GM18507 (cell line): ENCODE measurements around the gene TCEANC.

ENCODE experiments used
- DNase-seq: peaks from one replicate; pipeline ENCODE4 v3.0.0; 2011; ENCODE audit warnings: low read depth; ENCODE audit not compliant: insufficient read length; ENCODE audit errors: extremely low spot score
- FAIRE-seq: peaks from 2 replicates; lab custom pipeline; 2011; peaks lifted over from hg19 to GRCh38; lab: Jason Lieb, UNC

The TCEANC gene

DNA sequence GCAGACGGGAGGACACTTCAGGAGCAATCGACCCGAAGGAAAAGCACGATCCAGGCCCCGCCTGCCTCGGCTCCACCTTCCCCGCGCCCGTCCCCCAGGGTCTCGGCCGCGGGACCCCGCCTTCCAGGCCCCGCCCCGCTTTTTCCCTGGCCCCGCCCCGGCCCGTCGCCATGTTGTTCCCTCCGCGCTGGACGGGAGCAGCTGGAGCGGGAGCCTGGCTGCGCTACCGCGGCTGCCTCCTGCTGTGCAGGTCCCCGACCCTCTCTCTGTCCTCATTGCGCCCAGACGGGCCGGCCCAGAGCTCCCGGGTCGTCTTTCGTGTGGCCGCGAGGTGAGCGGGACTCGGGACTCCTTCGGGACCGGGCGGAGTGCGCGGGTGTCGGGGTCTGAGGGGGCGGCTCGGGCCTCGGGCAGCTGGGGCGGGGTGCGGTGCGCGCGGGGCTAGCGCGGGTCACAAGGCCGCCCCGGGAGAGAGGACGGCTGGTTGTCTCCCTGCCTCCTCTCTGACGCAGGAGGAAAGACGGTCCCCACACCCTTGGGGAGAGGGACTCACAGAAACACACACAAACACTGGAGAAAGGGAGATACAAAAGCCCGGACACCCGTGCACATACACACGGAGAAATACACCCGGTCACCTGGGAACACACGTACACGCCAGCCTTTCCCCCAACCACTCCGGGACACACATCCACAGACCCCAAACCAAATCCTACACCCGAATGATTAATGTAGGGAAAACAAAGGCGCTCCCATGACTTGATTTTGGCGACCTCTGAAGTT, 36.2 kb downstream of the TCEANC start, which contains the start of gene RAB9A:
Gene RAB9A (plus strand): TSS at position 171 of the 783 bp plus-strand sequence. CDS start 19,619 bp downstream, outside the sequence.
- DNase-seq: peak; percentile 39
- peak; percentile 82 for FAIRE-seq

DNA sequence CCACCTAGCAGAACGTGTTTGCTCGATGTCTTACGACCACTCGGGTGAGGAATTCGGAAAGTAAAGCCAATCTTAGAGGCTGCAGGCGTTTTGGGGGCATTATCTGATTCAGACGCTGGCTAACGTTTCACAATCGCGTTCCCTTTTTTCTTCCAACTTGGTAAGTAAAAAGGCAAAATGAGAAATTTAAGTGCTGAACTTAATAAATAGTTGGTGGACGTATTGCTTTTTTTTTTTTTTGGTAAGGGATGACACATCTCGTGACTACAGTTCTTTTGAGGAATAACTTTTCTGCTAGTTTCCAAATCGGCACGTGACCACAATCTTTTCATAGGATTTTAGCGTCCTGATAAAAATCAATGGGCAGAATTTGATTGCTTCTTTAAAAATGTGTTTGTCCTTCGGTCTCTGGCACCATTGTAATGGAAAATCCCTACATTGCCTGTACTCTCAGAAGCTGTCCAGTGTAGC, 36.8 kb downstream of the TCEANC start:
- DNase-seq (no peak), FAIRE-seq (peak; percentile 26)

DNA sequence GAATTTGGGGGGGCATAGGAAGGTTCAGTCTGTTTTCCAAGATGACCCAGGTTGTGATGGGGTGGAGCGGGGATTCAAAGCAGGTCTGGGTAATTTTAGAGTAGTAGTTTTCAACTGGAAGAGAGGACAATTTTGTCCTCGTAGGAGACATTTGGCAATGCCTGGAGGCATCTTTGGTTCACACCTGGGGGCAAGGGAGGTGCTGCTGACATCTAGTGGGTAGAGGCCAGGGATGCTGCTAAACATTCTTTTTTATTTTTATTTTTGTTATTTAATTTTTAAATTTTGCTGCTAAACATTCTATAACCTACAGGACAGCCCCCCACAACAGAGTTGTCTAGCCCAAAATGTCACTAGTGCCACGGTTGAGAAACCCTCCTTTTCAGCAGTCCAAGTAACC, 37.9 kb downstream of the TCEANC start:
- FAIRE-seq (no peak), DNase-seq (no peak)

DNA sequence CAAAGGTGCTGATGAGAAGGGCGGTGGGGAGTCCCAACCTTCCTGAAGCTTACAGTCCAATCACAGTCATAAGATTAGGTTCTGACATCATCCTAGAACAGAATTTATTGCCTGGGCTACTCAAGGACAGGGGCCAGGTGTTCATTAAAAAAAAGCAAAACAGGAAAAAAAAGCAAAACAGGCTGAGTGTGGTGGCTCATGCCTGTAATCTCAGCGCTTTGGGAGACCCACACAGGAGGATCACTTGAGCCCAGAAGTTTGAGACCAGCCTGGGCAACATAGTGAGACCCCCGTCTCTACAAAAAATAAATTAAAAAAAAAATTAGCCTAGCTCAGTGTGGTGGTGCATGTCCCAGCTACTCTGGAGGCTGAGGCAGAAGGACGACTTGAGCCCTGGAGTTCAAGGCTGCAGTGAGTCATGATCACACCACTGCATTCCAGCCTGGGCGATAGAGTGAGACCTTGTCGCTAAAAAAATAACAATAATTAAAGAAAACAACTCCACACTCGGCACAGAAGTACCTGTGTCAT, 39.0 kb downstream of the TCEANC start:
- no peak for DNase-seq
- peak; percentile 59 for FAIRE-seq

DNA sequence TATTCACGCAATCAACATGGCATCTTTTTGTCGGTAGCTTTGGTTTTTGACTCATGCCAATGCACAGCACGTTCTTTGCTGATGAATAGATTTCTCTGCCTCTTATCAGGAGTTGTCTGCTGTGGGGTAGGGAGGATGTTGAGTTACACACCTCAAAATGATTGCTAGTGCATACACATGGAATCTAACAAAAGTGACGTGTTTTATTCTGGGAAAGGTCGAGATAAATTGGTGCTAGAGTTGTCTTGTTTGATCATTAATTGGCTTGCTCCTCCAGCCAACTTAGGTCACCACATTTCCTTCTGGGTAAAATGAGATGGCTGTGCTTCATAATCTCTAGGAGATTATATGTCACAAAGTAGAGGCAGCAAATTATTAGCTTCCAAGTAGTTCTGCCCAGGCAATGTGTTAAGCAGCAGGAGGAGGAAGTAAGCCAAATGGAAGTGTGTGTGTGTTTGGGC, 39.9 kb downstream of the TCEANC start:
- FAIRE-seq: peak; percentile 54
- no peak for DNase-seq

DNA sequence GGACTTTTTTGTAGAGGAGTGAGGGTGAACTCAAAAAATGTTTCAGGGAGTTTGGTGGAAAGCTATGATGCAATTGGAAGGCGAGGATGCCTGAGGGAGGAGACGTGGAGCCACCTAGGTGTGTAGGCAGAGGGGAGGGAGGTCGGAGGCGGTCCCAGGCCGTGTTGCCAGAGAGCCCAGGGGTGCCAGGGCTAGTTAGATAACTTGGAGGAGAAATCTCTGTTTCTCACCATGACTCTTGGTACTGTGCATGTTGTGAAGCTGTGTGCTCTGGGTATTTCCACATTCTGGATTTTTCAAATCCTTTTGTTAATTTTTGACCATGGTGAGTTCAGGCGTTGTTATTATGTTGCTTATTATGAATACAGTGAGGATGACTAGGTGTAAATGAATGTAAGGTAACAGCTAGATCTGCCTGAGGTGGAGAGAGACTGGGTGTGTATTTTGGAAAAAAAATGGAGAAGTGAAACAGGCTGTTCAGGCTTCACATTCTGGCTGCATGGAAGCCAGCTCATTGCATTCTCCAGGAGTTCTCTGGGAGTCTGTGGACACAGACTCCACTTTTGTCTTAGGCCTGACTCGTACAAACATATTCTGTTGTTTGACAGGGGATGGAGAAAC, 40.5 kb downstream of the TCEANC start:
- DNase-seq: no peak
- FAIRE-seq: peak; percentile 75

DNA sequence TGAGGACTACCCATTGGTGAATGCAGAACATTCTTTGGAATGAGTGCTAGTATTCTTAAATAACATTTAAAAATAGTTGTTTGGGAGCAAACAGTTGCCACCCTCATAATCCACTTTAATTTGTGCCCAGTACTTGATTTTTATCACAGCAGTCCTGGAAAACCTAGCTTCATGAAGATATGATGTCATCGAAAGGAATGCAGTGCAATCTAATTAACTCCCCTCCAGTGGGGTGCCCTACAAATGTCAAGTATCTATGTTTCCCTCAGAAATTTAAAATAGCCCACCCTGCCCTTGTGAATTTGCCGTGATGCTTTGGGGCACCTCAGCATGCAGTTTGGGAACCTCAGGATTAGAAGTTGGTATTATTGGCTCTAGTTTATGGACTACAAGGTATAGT, 41.4 kb downstream of the TCEANC start:
- FAIRE-seq (peak; percentile 35), DNase-seq (no peak)

DNA sequence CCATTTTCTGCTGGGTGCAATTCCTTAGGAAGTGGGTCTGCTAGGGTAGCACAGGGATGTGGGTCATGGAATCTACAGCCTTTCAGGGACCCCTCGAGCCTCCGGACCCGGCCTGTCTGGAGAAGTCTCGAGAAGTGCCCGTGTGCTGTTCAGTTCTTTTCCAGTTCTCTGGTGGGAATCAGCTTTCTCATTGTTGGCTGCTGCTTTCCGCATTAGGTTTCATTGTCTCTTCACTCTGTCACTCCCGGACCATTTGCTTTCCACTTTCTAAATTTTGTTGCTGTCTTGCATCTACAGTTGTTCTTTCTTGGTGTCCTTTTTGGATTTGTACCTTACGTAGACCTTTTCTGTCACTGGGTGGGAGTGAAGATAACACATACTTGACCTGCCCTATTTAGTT, 42.0 kb downstream of the TCEANC start:
- no peak for FAIRE-seq

DNA sequence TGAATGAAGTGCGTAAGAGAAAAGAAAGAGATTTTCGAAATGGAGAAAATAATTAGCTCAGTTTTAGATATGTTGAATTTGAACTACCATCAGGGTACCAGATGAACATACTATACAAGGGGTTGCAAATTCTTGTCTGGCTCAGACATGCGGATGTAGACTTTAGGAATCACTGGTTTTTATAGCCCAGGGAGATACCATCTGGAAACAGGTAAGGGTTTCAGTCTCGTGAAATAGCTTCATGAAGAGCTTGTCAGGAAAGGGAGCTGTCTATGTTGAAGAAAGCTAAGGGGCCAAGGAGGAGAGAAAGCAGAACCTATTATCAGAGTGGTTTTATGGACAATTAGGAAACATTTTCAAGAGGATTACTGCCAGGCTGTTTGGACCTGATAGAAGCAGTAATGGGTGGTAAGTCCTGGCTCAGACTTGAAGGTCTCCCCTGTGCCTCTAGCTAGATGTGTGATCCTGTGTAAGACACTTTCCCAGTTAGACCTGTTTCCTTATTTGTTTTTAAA, 42.7 kb downstream of the TCEANC start:
- FAIRE-seq (peak; percentile 52), DNase-seq (no peak)

More for the DNA sequence above, 42.0 kb downstream of the TCEANC start:
- no peak for DNase-seq

DNA sequence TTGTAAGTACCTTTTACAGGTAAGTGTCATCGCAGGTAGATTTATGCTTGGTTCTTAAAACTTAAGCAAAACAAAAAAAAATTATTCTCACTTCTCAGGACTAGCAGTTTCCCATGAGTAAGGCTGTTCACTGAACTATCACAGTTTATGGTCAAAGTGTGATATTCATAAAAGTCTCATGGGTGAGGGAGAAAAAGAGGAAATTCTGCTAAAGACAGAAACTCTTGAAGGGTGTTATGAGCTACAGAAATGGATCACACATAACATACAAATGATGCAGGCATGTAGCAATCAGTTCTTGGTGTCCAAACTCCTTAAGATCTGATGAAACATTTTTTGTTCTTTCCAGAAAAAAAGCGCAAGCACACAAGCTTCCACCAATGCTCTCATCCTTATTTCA, 44.5 kb downstream of the TCEANC start:
- peak; percentile 97 for FAIRE-seq
- no peak for DNase-seq

DNA sequence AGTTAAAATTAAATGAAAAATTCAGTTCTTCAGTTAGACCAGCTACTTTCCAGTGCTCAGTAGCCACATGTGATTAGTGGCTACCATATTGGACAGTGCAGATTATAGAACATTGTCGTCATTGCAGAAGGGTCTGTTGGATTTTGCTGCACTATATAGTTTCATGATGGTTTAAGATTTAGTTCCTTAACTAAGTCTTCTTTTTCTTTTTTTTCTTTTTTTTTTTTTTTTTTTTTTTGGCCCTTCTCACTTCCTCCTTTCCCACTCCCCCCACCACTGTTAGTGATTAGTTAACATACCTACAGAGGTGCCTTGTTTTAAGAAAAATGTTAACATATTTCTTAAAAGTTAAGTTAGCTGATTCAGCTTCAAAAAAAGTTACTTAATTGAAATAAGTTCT, 45.0 kb downstream of the TCEANC start:
- DNase-seq (no peak), FAIRE-seq (peak; percentile 48)

DNA sequence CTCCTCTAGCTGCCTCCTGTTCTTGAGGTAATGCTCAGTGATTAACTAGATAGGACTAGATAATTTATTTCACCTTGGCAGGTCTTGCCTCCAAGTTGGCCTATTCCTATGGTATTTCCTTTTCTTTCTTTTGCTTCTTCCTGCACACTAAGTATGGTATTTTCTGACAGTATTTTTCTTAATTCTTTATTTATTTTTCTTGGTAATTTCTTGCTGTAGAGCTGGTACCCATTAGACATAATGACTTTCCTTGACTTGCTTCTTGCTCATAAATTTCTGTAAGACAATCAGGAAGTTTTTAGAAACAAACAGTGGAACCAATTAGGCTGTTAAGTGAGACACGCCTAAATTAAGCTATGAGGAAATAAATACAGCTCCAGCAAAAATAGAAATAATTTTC, 45.5 kb downstream of the TCEANC start:
- DNase-seq (no peak), FAIRE-seq (no peak)

DNA sequence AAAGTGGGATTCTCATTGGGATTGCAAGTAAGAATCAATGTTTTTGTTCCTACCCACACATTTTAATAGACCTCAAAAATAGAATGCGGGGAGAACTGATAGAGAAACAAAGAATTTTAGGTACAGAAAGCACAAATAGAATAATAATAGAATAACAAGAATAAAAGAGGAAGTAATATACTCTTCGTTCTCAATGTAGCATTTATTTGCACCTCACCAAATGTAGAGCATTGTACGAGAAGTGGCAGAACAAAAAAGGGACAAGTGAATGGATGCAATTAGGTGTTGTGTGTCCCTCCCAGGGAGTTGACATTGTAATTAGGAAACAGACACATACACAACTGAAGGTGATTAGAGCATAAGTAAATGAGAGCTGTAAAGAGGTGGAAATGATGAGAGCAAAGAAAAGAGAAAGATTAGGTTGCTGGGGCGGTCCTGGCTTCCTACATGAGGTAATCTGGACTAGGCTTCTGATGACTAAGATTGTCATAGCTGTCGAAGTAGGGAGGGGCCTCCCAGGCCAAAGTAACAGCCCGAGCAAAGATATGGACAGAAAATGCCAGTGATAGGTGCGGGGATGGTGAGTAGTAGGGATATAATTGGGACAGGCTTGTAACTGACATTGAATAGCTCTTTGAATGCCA, 46.4 kb downstream of the TCEANC start:
- DNase-seq (no peak), FAIRE-seq (peak; percentile 73)

DNA sequence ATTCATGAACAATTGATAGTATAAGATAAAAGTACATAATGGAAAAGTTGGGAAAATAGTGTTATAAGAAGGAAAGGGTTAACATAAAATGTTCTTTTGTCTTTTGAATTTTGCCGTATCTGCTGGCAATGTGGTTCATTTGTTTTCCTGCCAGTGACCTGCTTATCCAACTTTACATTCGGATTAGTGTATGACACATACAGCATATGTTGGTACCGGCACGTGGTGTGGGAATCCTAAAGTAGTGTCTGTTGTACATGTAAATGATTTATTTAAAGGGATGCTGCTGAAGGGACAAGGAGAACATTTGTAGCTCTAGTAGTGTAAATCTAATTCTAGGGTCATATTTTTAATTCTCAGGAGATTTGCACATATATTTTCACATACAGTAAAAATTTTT, 47.4 kb downstream of the TCEANC start:
- DNase-seq: no peak
- FAIRE-seq: no peak

DNA sequence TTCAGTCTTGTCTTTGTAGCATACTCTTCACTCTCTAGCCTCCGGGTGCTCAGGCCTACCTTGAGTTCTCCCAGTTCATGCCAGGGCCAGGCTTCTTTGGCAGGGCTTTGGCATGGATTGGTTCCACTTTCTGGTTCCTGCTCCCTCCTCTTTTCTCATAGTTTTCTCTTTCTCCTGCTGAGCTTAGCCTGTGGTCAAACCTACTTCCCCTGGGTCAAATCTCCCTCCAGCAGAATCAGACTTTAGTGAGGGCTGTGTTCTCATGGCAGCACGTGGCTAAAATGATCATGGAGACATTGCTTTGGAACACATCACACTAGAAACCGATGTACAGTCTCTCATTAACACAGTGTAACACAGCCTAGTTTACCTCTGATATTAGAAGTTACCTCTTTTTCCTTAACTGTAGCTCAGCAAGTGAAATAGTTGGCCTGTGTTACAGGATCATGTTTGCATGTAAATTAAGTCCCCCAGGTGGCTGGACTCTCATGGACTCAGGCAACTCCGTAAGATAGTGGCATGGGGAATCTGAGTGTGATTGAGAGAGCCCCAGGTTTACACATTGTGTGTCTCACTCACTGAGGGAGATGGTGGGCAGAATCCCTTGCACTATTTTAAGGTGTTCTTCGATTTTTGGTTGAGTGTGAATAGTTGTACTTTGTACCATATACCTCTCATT, 49.3 kb downstream of the TCEANC start:
- FAIRE-seq: no peak
- no peak for DNase-seq

DNA sequence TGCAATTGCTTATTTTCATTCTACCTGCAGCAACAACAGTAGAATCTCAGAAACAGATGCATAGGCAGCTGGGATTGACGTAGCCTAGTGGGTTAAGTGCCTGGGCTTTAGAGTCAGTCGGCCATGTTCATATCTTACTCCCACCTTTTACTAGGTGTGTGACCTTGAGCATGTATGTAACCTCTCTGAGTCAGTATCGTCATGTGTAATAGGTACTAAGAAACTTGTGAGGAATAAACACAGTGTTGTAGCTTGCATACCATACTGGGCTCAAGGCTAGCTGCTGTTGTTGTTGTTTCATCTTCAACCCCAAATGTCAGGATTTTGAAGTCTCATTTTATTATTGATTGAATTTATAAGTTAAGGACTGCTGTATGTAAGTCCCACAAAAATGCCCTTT, 50.2 kb downstream of the TCEANC start:
- DNase-seq: no peak
- no peak for FAIRE-seq

DNA sequence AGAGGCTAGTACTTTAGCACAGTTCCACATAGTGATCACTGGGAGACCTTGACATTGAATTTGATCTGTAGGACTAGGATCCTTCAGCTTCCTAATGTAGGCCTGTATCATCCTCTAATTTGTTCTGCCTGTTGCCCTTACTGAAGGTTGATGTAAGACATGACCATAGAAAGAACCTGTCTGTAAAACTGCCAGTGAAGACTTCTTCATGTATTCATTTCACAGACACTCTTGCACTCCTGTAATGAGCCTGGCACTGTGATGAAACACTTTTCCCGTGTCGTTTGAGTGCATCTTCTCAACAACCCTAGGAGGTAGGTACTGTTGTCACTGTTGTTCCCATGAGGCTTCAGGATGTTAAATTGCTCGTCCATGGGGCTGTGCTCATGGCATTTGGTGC, 50.6 kb downstream of the TCEANC start:
- DNase-seq (no peak), FAIRE-seq (no peak)

DNA sequence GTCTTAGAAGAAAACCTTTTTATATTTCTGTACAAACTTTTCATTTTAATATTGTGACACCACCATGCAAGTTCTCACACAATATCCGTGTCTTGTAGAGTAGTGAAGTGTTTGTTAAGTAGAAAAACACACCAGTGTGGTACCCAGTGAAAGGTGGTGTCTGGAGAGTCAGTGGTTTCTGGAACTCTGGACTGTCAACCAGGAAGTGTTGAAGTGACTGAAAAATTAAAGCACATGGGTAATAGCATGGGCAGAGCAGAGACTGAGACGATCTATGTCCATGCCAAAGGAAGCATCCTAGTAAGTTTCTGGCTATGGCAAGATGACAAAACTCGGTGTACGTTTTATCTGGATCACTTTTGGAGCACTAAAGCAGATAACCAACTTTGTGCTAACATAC, 58.2 kb downstream of the TCEANC start:
- DNase-seq: no peak
- no peak for FAIRE-seq
